B cell (primary cell): ENCODE results near the gene PRSS21. TPM values are rescaled to one million over a fixed set of nuclear protein-coding genes. Genes with fewer than 3 reads are reported as not detected.

Experiments
- ATAC-seq: fragments of 200-7000 bp; cut with Tn5 transposase; one replicate; pipeline ENCODE4 v1.10.0; 2021; ENCODE audit warnings: low read depth, mild to moderate bottlenecking, moderate number of reproducible peaks, moderate library complexity
- CTCF ChIA-PET: fragments of 350-600 bp; sonication (Branson Sonifier 250); formaldehyde crosslinking; loops from one replicate; lab custom pipeline; 2021; ENCODE audit warnings: antibody characterized with exemption, inconsistent platforms; lab: Charles Lee
- POLR2A ChIA-PET: fragments of 350-600 bp; sonication (Branson Sonifier 250); formaldehyde crosslinking; loops from one replicate; lab custom pipeline; 2021; ENCODE audit warnings: antibody characterized with exemption; lab: Charles Lee
- DNase-seq: peaks from one replicate; pipeline ENCODE4 v3.0.0; 2013
- H2AFZ ChIP-seq: 2 replicates; pipeline ENCODE4 v1.6.1; 2012; ENCODE audit warnings: mild to moderate bottlenecking, low read depth, low read length; ENCODE audit not compliant: insufficient read depth, poor library complexity, severe bottlenecking
- H3K27ac ChIP-seq, 2 donors: 1 replicate in 1 of 2; 2 replicates in 1 of 2; pipeline ENCODE4 v1.5.1; 2012 to 2013; ENCODE audit warnings: low read length in 2 of 2, mild to moderate bottlenecking in 2 of 2, moderate library complexity in 1 of 2
- H3K27me3 ChIP-seq, 4 experiments: fragments of 200-600 bp in 1 of 4; sonication (generic) in 1 of 4; replicated peaks in 1 of 4; 1 replicate in 2 of 4; 2 replicates in 2 of 4; pipeline versions ENCODE4 v1.6.1 to v1.7.0; 2013 to 2016; ENCODE audit warnings: low read length in 3 of 4, mild to moderate bottlenecking in 2 of 4, mixed read lengths in 1 of 4, moderate library complexity in 1 of 4; ENCODE audit not compliant: insufficient read depth in 4 of 4, control insufficient read depth in 3 of 4; ENCODE audit errors: control extremely low read depth in 1 of 4
- H3K36me3 ChIP-seq, 2 experiments: replicated peaks in 1 of 2; 1 replicate in 1 of 2; 2 replicates in 1 of 2; pipeline versions ENCODE4 v1.6.1 to v1.7.1; 2013; ENCODE audit warnings: low read length in 1 of 2; ENCODE audit not compliant: insufficient read depth in 2 of 2, control insufficient read depth in 1 of 2; ENCODE audit errors: control extremely low read depth in 1 of 2, extremely low read depth in 1 of 2
- H3K4me1 ChIP-seq, 2 donors: fragments of 200-600 bp in 1 of 2; sonication (generic) in 1 of 2; 1 replicate in 1 of 2; 2 replicates in 1 of 2; pipeline versions ENCODE4 v1.5.1 to v1.6.1; 2013 to 2017; ENCODE audit warnings: low read length in 2 of 2; ENCODE audit not compliant: control insufficient read depth in 2 of 2, insufficient read depth in 2 of 2
- H3K4me2 ChIP-seq: replicated peaks from 2 replicates; pipeline ENCODE3; 2012; ENCODE audit warnings: mild to moderate bottlenecking, low read depth, low read length; ENCODE audit not compliant: poor library complexity, severe bottlenecking
- H3K4me3 ChIP-seq, 5 experiments: fragments of 200-600 bp in 1 of 5; sonication (generic) in 1 of 5; 1 replicate in 3 of 5; 2 replicates in 2 of 5; pipeline versions ENCODE4 v1.5.1 to v1.7.0; 2011 to 2016; ENCODE audit warnings: low read length in 4 of 5, mild to moderate bottlenecking in 4 of 5, low read depth in 2 of 5, control low read depth in 1 of 5, moderate library complexity in 1 of 5; ENCODE audit not compliant: insufficient read depth in 1 of 5; ENCODE audit errors: control extremely low read depth in 1 of 5, extremely low read depth in 1 of 5
- H3K79me2 ChIP-seq: fragments of 200-600 bp; sonication (generic); one replicate; pipeline ENCODE4 v1.6.0; 2016; ENCODE audit warnings: low read length; ENCODE audit not compliant: control insufficient read depth, insufficient read depth
- H3K9ac ChIP-seq: fragments of 200-600 bp; sonication (generic); 2 replicates; pipeline ENCODE4 v1.6.1; 2017; ENCODE audit warnings: mild to moderate bottlenecking, low read length, moderate library complexity
- H3K9me3 ChIP-seq, 3 donors: one replicate each; pipeline versions ENCODE4 v1.6.1 to v1.7.1; 2013; ENCODE audit warnings: low read length in 2 of 3; ENCODE audit not compliant: control insufficient read depth in 2 of 3, insufficient read depth in 1 of 3; ENCODE audit errors: control extremely low read depth in 1 of 3
- H4K20me1 ChIP-seq: 2 replicates; pipeline ENCODE4 v1.6.0; 2012; ENCODE audit warnings: mild to moderate bottlenecking, low read length; ENCODE audit not compliant: insufficient read depth, control insufficient read depth, poor library complexity, severe bottlenecking
- H3K27ac Mint-ChIP-seq: one replicate; pipeline ENCODE4 v1.8.0; 2021; ENCODE audit warnings: mixed read lengths
- H3K27me3 Mint-ChIP-seq: one replicate; pipeline ENCODE4 v1.8.0; 2021; ENCODE audit warnings: mixed read lengths
- H3K4me1 Mint-ChIP-seq: one replicate; pipeline ENCODE4 v1.8.0; 2021; ENCODE audit warnings: mixed read lengths
- H3K4me3 Mint-ChIP-seq: one replicate; pipeline ENCODE4 v1.8.0; 2021; ENCODE audit warnings: mixed read lengths
- H3K9me3 Mint-ChIP-seq: one replicate; pipeline ENCODE4 v1.8.0; 2022; ENCODE audit warnings: mixed read lengths; ENCODE audit not compliant: insufficient read depth
- CTCF ChIP-seq: fragments of 200-600 bp; IDR thresholded peaks from one replicate; pipeline ENCODE4 v1.8.0; 2022; ENCODE audit warnings: antibody characterized with exemption, mild to moderate bottlenecking
- EZH2 ChIP-seq: IDR thresholded peaks from 2 replicates; pipeline ENCODE4 v1.6.1; 2012; ENCODE audit warnings: borderline replicate concordance, low read depth, mild to moderate bottlenecking, moderate library complexity, low read length; ENCODE audit not compliant: insufficient read depth, poor library complexity, severe bottlenecking
- WGBS: methylation state at CpG from one replicate; pipeline ENCODE4 v1.1.5; 2013; ENCODE audit warnings: missing lambda C conversion rate; ENCODE audit not compliant: insufficient coverage; 5-methylcytosine and 5-hydroxymethylcytosine counted together
- intact Hi-C: fragments of 100-400 bp; cut with micrococcal nuclease; formaldehyde crosslinking; loops from one replicate; pipeline ENCODE4 v1.10.0; 2022
- polyA plus RNA-seq: library from polyadenylated mRNA; depleted of rRNA; stranded (reverse); fragments of >200 nt; gene quantifications from 2 replicates; pipeline ENCODE4 v1.2.3, GENCODE V29; 2012
- total RNA-seq, 2 donors: library from RNA; stranded (reverse); fragments of 120-200 nt in 1 of 2; gene quantifications; 1 replicate in 1 of 2; 2 replicates in 1 of 2; pipeline versions ENCODE4 v1.2.3 to v1.2.4, GENCODE V29; 2013 to 2022

The PRSS21 gene
- total and polyA plus RNA-seq, 2 donors (not counting 1 experiment from before 2014, with no cell fraction given) = 2.0 to 5.8 TPM

GRCh38 chr16:2842340-2843000 is 25.4 kb downstream of the PRSS21 start:
- H3K36me3 ChIP-seq = no peaks in the 10 kb centered on the region
- H3K4me1 ChIP-seq = peaks cover 15 to 29% of the 10 kb centered on the region in 2 donors
- H3K27me3 ChIP-seq = peaks cover 0 to 11% (median 0%) of the 10 kb centered on the region in 4 experiments
- H4K20me1 ChIP-seq = no peaks in the 10 kb centered on the region
- H2AFZ ChIP-seq = peak overlapping the region; percentile 47
- POLR2A ChIA-PET = no interaction called here
- peak overlapping the region; percentile 60 for H3K4me2 ChIP-seq
- peak overlapping the region; percentile 35 for H3K9ac ChIP-seq
- H3K79me2 ChIP-seq = no peaks in the 10 kb centered on the region
- 38% methylated on average over 40 of the region's 40 CpGs for WGBS
- ATAC-seq (no peak), DNase-seq (peak; percentile 47)
- Mint-ChIP-seq H3K27ac (no peak overlapping the region), H3K4me1 (peaks cover 8% of the 10 kb centered on the region), H3K9me3 (peaks cover 2% of the 10 kb centered on the region), H3K4me3 (peak overlapping the region; percentile 11), H3K27me3 (peaks cover 25% of the 10 kb centered on the region)
- intact Hi-C loops = no loop called here
- peak; percentile 21 for TF ChIP-seq CTCF
- TF ChIP-seq EZH2 = no peak
- H3K9me3 ChIP-seq = peaks cover 0 to 18% (median 0%) of the 10 kb centered on the region in 3 donors
- CTCF ChIA-PET = no interaction called here
- no peak overlapping the region for H3K4me3 ChIP-seq
- no peak overlapping the region for H3K27ac ChIP-seq

GRCh38 chr16:2843526-2843925 is 26.5 kb downstream of the PRSS21 start:
- no peaks in the 10 kb centered on the region for H4K20me1 ChIP-seq
- no peaks in the 10 kb centered on the region for H3K36me3 ChIP-seq
- intact Hi-C loops = no loop called here
- DNase-seq (no peak), ATAC-seq (no peak)
- no peak overlapping the region for H3K4me2 ChIP-seq
- no peak overlapping the region for H3K27ac ChIP-seq
- TF ChIP-seq EZH2 (no peak), CTCF (no peak)
- no peak overlapping the region for H3K27ac Mint-ChIP-seq
- H3K4me3 ChIP-seq = no peak overlapping the region
- peak overlapping the region; percentile 33 for H2AFZ ChIP-seq
- peaks cover 0 to 18% (median 0%) of the 10 kb centered on the region in 3 donors for H3K9me3 ChIP-seq
- WGBS = 95% methylated on average over 7 of the region's 8 CpGs
- no peak overlapping the region for H3K9ac ChIP-seq
- POLR2A ChIA-PET = no interaction called here
- H3K27me3 Mint-ChIP-seq = peaks cover 18% of the 10 kb centered on the region
- CTCF ChIA-PET = no interaction called here
- no peak overlapping the region for H3K4me3 Mint-ChIP-seq
- H3K79me2 ChIP-seq = no peaks in the 10 kb centered on the region
- peaks cover 0 to under 1% (median 0%) of the 10 kb centered on the region in 4 experiments for H3K27me3 ChIP-seq
- peaks cover 8% of the 10 kb centered on the region for H3K4me1 Mint-ChIP-seq
- H3K9me3 Mint-ChIP-seq = peaks cover 2% of the 10 kb centered on the region
- H3K4me1 ChIP-seq = peaks cover 15 to 29% of the 10 kb centered on the region in 2 donors
